GM18505 (cell line): ENCODE results near the gene TMEM176B.
"Not testable (repeated sequence)": the region's sequence is repeated elsewhere in the genome, so short reads cannot be mapped to it uniquely, and the experiment has no call there.

Experiments
- ATAC-seq: cut with Tn5 transposase; IDR thresholded peaks from one replicate; pipeline ENCODE4 v1.9.1; 2021; ENCODE audit not compliant: unreplicated experiment
- POLR2A ChIP-seq: IDR thresholded peaks from 4 replicates; pipeline ENCODE4 v1.6.1; 2011; ENCODE audit warnings: borderline replicate concordance; ENCODE audit not compliant: insufficient read depth, insufficient read length; ENCODE audit errors: extremely low read depth

The TMEM176B gene

GRCh38 chr7:150790416-150791075 lies 9.6 kb downstream of the TMEM176B start:
- ATAC-seq, result no peak
- TF ChIP-seq POLR2A, result no peak

- no peak for TF ChIP-seq POLR2A
- ATAC-seq, result no peak
Measured at GRCh38 chr7:150788474-150789269, 11.5 kb downstream of the TMEM176B start.

- no peak for ATAC-seq
Measured at GRCh38 chr7:150787321-150788281, 12.6 kb downstream of the TMEM176B start.

GRCh38 chr7:150784954-150785353 lies 15.2 kb downstream of the TMEM176B start:
- ATAC-seq, result no peak
- no peak for TF ChIP-seq POLR2A

More at GRCh38 chr7:150787321-150788281, 12.6 kb downstream of the TMEM176B start:
- TF ChIP-seq POLR2A, result no peak

GRCh38 chr7:150784120-150784736 lies 15.9 kb downstream of the TMEM176B start:
- no peak for TF ChIP-seq POLR2A
- no peak for ATAC-seq

- ATAC-seq, result no peak
- TF ChIP-seq POLR2A, result no peak
Measured at GRCh38 chr7:150781961-150782360, 18.2 kb downstream of the TMEM176B start.

GRCh38 chr7:150781103-150781502 lies 19.1 kb downstream of the TMEM176B start:
- no peak for TF ChIP-seq POLR2A

GRCh38 chr7:150780292-150780691 lies 19.9 kb downstream of the TMEM176B start:
- no peak for ATAC-seq
- no peak for TF ChIP-seq POLR2A

More at GRCh38 chr7:150781103-150781502, 19.1 kb downstream of the TMEM176B start:
- ATAC-seq, result no peak

GRCh38 chr7:150778738-150779301 lies 21.3 kb downstream of the TMEM176B start:
- TF ChIP-seq POLR2A, result no peak

GRCh38 chr7:150778014-150778737 lies 22.0 kb downstream of the TMEM176B start:
- ATAC-seq, result no peak
- no peak for TF ChIP-seq POLR2A

More at GRCh38 chr7:150778738-150779301, 21.3 kb downstream of the TMEM176B start:
- ATAC-seq, result no peak

- ATAC-seq, result not testable (repeated sequence)
Measured at GRCh38 chr7:150774131-150774530, 26.0 kb downstream of the TMEM176B start.

GRCh38 chr7:150769768-150770167 lies 30.4 kb downstream of the TMEM176B start:
- ATAC-seq, result no peak
- no peak for TF ChIP-seq POLR2A

GRCh38 chr7:150766334-150766709 lies 33.8 kb downstream of the TMEM176B start:
- TF ChIP-seq POLR2A, result no peak
- no peak for ATAC-seq

- no peak for ATAC-seq
- no peak for TF ChIP-seq POLR2A
Measured at GRCh38 chr7:150759479-150759878, 40.7 kb downstream of the TMEM176B start.
